NCI-H2107 treated with DMSO at 0.1 percent for 48 hours (cell line): ENCODE data around the gene CFAP57.
"Not testable (repeated sequence)": the region's sequence is repeated elsewhere in the genome, so short reads cannot be mapped to it uniquely, and the experiment has no call there.

ENCODE experiments used
- DNase-seq: peaks from one replicate; lab custom pipeline; 2025; ENCODE audit not compliant: unreplicated experiment; lab: John Stamatoyannopoulos, UW

The CFAP57 gene

GRCh38 chr1:43172527-43172972, 420 bp downstream of the CFAP57 start:
- DNase-seq: peak; percentile 84

GRCh38 chr1:43174873-43175272, 2.7 kb downstream of the CFAP57 start:
- no peak for DNase-seq

GRCh38 chr1:43177691-43178090, 5.6 kb downstream of the CFAP57 start:
- DNase-seq: no peak

GRCh38 chr1:43184388-43184787, 12.3 kb downstream of the CFAP57 start:
- no peak for DNase-seq

GRCh38 chr1:43184995-43185394, 12.9 kb downstream of the CFAP57 start:
- no peak for DNase-seq

- DNase-seq: no peak
Observed at GRCh38 chr1:43188106-43188505, 16.0 kb downstream of the CFAP57 start.

- DNase-seq: no peak
Observed at GRCh38 chr1:43194509-43194908, 22.4 kb downstream of the CFAP57 start.

GRCh38 chr1:43197343-43198127, 25.4 kb downstream of the CFAP57 start:
- DNase-seq: peak; percentile 24

- peak; percentile 98 for DNase-seq
Observed at GRCh38 chr1:43199093-43199726, 27.1 kb downstream of the CFAP57 start.

- DNase-seq: no peak
Observed at GRCh38 chr1:43203859-43204258, 31.7 kb downstream of the CFAP57 start.

- DNase-seq: no peak
Observed at GRCh38 chr1:43204394-43204793, 32.3 kb downstream of the CFAP57 start.

- no peak for DNase-seq
Observed at GRCh38 chr1:43205671-43206070, 33.5 kb downstream of the CFAP57 start.

GRCh38 chr1:43206600-43207228, 34.6 kb downstream of the CFAP57 start:
- no peak for DNase-seq

- no peak for DNase-seq
Observed at GRCh38 chr1:43207229-43207853, 35.2 kb downstream of the CFAP57 start.

- DNase-seq: not testable (repeated sequence)
Observed at GRCh38 chr1:43208277-43208676, 36.1 kb downstream of the CFAP57 start.

- DNase-seq: no peak
Observed at GRCh38 chr1:43214501-43215444, 42.6 kb downstream of the CFAP57 start.

- DNase-seq: no peak
Observed at GRCh38 chr1:43217747-43218146, 45.6 kb downstream of the CFAP57 start.

GRCh38 chr1:43220905-43221778, 49.0 kb downstream of the CFAP57 start:
- no peak for DNase-seq

GRCh38 chr1:43221797-43222196, 49.7 kb downstream of the CFAP57 start:
- no peak for DNase-seq

GRCh38 chr1:43222879-43223278, 50.7 kb downstream of the CFAP57 start:
- DNase-seq: no peak
